ENCODE data around the gene PHTF2. TPM values are rescaled to one million over a fixed set of nuclear protein-coding genes. Genes with fewer than 3 reads are reported as not detected.
A peak's percentile ranks its signal among the peaks of the same experiment; 100 is the strongest.

The PHTF2 gene
- polyA plus RNA-seq, 1 of the 3 experiments (the other 2 are of a cell fraction): 21.2 TPM

GRCh38 chr7:77759294-77759889 lies 39.2 kb upstream of the PHTF2 start (continued):
- no peak for TF ChIP-seq REST (IDR thresholded peaks at IDR 0.05; ENCODE audit: low read depth, low read length)
- TF ChIP-seq RAD21 (IDR thresholded peaks at IDR 0.05; ENCODE audit: low read length): peak; percentile 98
- no peak for TF ChIP-seq RXRA (IDR thresholded peaks at IDR 0.05; ENCODE audit: borderline replicate concordance, low read depth)
- peak; percentile 98 for TF ChIP-seq CTCF (IDR thresholded peaks at IDR 0.05)

- Histone ChIP-seq H3K4me1 (ENCODE audit: control insufficient read depth in 1 of 2, insufficient read depth in 2 of 2, low read depth in 1 of 2, low read length in 1 of 2) (peaks cover 0 to 4% of the 10 kb centered on the region in 2 experiments; a peak in 1 of 4 replicates), H2AFZ (ENCODE audit: low read depth) (no peak overlapping the region), H3K9ac (no peak overlapping the region), H3K9me3 (no peaks in the 10 kb centered on the region), H4K20me1 (ENCODE audit: insufficient read depth) (no peaks in the 10 kb centered on the region), H3K36me3 (replicated peaks in 1 of 2; ENCODE audit: control insufficient read depth in 1 of 2, insufficient read depth in 2 of 2, low read length in 1 of 2) (no peaks in the 10 kb centered on the region), H3K9me2 (no peaks in the 10 kb centered on the region), H3K79me2 (ENCODE audit: insufficient read depth) (peaks cover 54% of the 10 kb centered on the region), H3K27me3 (ENCODE audit: insufficient read depth) (no peaks in the 10 kb centered on the region), H3K4me3 (ENCODE audit: low read depth in 2 of 2, low read length in 1 of 2) (no peak overlapping the region), H3K27ac (ENCODE audit: low read depth in 2 of 2, low read length in 1 of 2) (no peak overlapping the region), H3K4me2 (no peak overlapping the region), H3F3A (replicated peaks; ENCODE audit: insufficient read depth) (peaks cover 6% of the 10 kb centered on the region)
- ChIA-PET POLR2A (no interaction called here), CTCF (interaction anchor here (0.7 to 12.4 kb wide), 11 partner anchors 19 to 175 kb away, joined by 3 to 392 read pairs (median 14); partner anchors contain the start of genes PHTF2 and RSBN1L)
- DNase-seq: no peak
- TF ChIP-seq FOXJ3 (CRISPR knock-in tag; IDR thresholded peaks at IDR 0.05): no peak
- no peak for TF ChIP-seq GABPA (IDR thresholded peaks at IDR 0.05; ENCODE audit: low read depth)
- TF ChIP-seq TEAD4 (IDR thresholded peaks at IDR 0.05; ENCODE audit: borderline replicate concordance, insufficient read depth): no peak
- TF ChIP-seq TAF1 (IDR thresholded peaks at IDR 0.05; ENCODE audit: borderline replicate concordance, low read depth, low read length): no peak
- no peak for TF ChIP-seq NFIC (IDR thresholded peaks at IDR 0.05; ENCODE audit: borderline replicate concordance)
- no peak for TF ChIP-seq RXRA (IDR thresholded peaks at IDR 0.05; ENCODE audit: borderline replicate concordance, low read depth)
- no peak for TF ChIP-seq NRF1 (IDR thresholded peaks at IDR 0.05; ENCODE audit: low read depth, low read length)
- TF ChIP-seq USF1 (IDR thresholded peaks at IDR 0.05; ENCODE audit: borderline replicate concordance, low read depth): no peak
- TF ChIP-seq EP300 (IDR thresholded peaks at IDR 0.05; ENCODE audit: borderline replicate concordance in 1 of 2, low read depth in 1 of 2, low read length in 1 of 2): no peak
- TF ChIP-seq RFX5 (IDR thresholded peaks at IDR 0.05; ENCODE audit: low read length): no peak
- TF ChIP-seq RAD21 (IDR thresholded peaks at IDR 0.05; ENCODE audit: low read length): no peak
- no peak for TF ChIP-seq MXI1 (IDR thresholded peaks at IDR 0.05; ENCODE audit: low read depth, low read length)
- TF ChIP-seq POLR2AphosphoS5 (IDR thresholded peaks at IDR 0.05; ENCODE audit: low read depth, low read length): no peak
- 93% methylated on average over 10 of the region's 10 CpGs for WGBS (ENCODE audit: low lambda C conversion rate)
Observed at GRCh38 chr7:77760809-77761453, 37.6 kb upstream of the PHTF2 start.
